RWPE1 (cell line): Measurements from ENCODE around the gene ZSWIM2.

Source experiments
- CTCF ChIA-PET: fragments of 350-600 bp; sonication (Branson Sonifier 250); formaldehyde crosslinking; extraction: SDS; loops from one replicate; lab custom pipeline; 2021; lab: Yijun Ruan, JAX
- POLR2A ChIA-PET: fragments of 400-600 bp; formaldehyde crosslinking; extraction: SDS; loops from one replicate; lab custom pipeline; 2020; ENCODE audit warnings: antibody characterized with exemption; ENCODE audit not compliant: low non-redundant PET; lab: Yijun Ruan, JAX
- DNase-seq: peaks from one replicate; pipeline ENCODE4 v3.0.0; 2012; ENCODE audit warnings: low spot score
- H3K27ac ChIP-seq: fragments of 450-650 bp; 2 replicates; pipeline ENCODE4 v1.5.1; 2017
- CTCF ChIP-seq: fragments of 450-650 bp; conservative IDR thresholded peaks from 2 replicates; pipeline ENCODE4 v1.5.1; 2017; ENCODE audit warnings: low read depth, mild to moderate bottlenecking

The ZSWIM2 gene

GRCh38 chr2:186780701-186781316, 68.2 kb downstream of the ZSWIM2 start:
- no peak for TF ChIP-seq CTCF
- POLR2A ChIA-PET: no interaction called here
- DNase-seq: peak; percentile 6
- H3K27ac ChIP-seq: no peak overlapping the region
- CTCF ChIA-PET: interaction anchor here (0.6 to 0.8 kb wide), 7 partner anchors 48 to 1155 kb away, joined by 3 to 6 read pairs (median 4); no protein-coding TSS in a partner anchor
